ENCODE measurements around the gene CACYBP. TPM values are rescaled to one million over a fixed set of nuclear protein-coding genes. Genes with fewer than 3 reads are reported as not detected.

The CACYBP gene
- total RNA-seq, 1 experiment from 2014 or later = 202 TPM

GRCh38 chr1:175033953-175034352 is 34.2 kb downstream of the CACYBP start:
- Histone ChIP-seq H3K79me2 (ENCODE audit: insufficient read depth, low read length) (no peaks in the 10 kb centered on the region), H3K23ac (ENCODE audit: insufficient read length, low read depth, low read length) (no peak overlapping the region), H2BK15ac (ENCODE audit: low read depth, low read length) (no peak overlapping the region), H3K56ac (ENCODE audit: insufficient read length, low read depth, low read length) (no peak overlapping the region), H3K4ac (ENCODE audit: low read depth, low read length) (no peak overlapping the region), H2AK5ac (ENCODE audit: insufficient read length, low read length) (no peak overlapping the region), H4K91ac (ENCODE audit: insufficient read length, low read depth, low read length) (no peak overlapping the region), H4K5ac (ENCODE audit: insufficient read length, low read depth, low read length) (no peak overlapping the region), H2BK12ac (ENCODE audit: insufficient read length, low read depth, low read length) (no peak overlapping the region), H4K20me1 (ENCODE audit: control insufficient read depth, insufficient read depth, insufficient read length) (no peaks in the 10 kb centered on the region), H3K23me2 (ENCODE audit: insufficient read length, low read depth, low read length, poor library complexity, severe bottlenecking) (no peaks in the 10 kb centered on the region), H3K9ac (ENCODE audit: extremely low read depth, insufficient read length, low read length) (no peak overlapping the region), H2BK120ac (ENCODE audit: low read depth, low read length, poor library complexity, severe bottlenecking) (no peak overlapping the region), H2BK20ac (ENCODE audit: low read depth, low read length, poor library complexity, severe bottlenecking) (no peak overlapping the region), H3T11ph (ENCODE audit: low read length) (no peak overlapping the region), H3K9me3 (ENCODE audit: control insufficient read depth, low read depth, low read length) (no peaks in the 10 kb centered on the region), H3K4me2 (ENCODE audit: insufficient read depth, insufficient read length, low read length) (no peak overlapping the region), H3K27me3 (ENCODE audit: insufficient read depth, low read length) (no peaks in the 10 kb centered on the region), H3K4me1 (ENCODE audit: insufficient read depth, low read length) (peaks cover 5% of the 10 kb centered on the region; the same call in 1 of the 2 replicates), H3K79me1 (ENCODE audit: insufficient read depth, low read depth, low read length, poor library complexity, severe bottlenecking) (no peaks in the 10 kb centered on the region), H2BK5ac (ENCODE audit: insufficient read length, low read length) (no peak overlapping the region), H3K14ac (ENCODE audit: insufficient read depth, low read length) (no peak overlapping the region), H2AFZ (ENCODE audit: low read length) (no peak overlapping the region), H4K8ac (replicated peaks; ENCODE audit: insufficient read length, low read depth, low read length) (no peak overlapping the region), H3K27ac (ENCODE audit: insufficient read length, low read depth, low read length) (no peak overlapping the region), H3K18ac (ENCODE audit: insufficient read length, low read depth, low read length) (no peak overlapping the region)
- no peak for TF ChIP-seq CTCF (conservative IDR thresholded peaks at IDR 0.05)
- WGBS (ENCODE audit: extremely low coverage, insufficient read length, low lambda C conversion rate) = no CpG with 5 or more reads among the region's 4 CpGs
- DNase-seq = no peak
- Mint-ChIP-seq H3K27me3 (ENCODE audit: low read depth) (no peaks in the 10 kb centered on the region), H3K36me3 (ENCODE audit: insufficient read depth in 1 of 3, low read depth in 3 of 3) (no peaks in the 10 kb centered on the region), H3K4me3 (no peak overlapping the region), H3K27ac (peak overlapping the region in 1 of 3 experiments; percentile 1; a peak in 1 of 7 replicates), H3K9me3 (no peaks in the 10 kb centered on the region; a peak in 1 of 5 replicates), H3K4me1 (peaks cover 23 to 24% of the 10 kb centered on the region in 2 experiments)

Measured in H9 (cell line).